NCI-H1694 (cell line): ENCODE data around the gene ARFGAP2.
"Not testable (repeated sequence)": the region's sequence is repeated elsewhere in the genome, so short reads cannot be mapped to it uniquely, and the experiment has no call there.

Experiments used
- DNase-seq: peaks from one replicate; lab custom pipeline; 2025; lab: John Stamatoyannopoulos, UW

Gene ARFGAP2

DNA sequence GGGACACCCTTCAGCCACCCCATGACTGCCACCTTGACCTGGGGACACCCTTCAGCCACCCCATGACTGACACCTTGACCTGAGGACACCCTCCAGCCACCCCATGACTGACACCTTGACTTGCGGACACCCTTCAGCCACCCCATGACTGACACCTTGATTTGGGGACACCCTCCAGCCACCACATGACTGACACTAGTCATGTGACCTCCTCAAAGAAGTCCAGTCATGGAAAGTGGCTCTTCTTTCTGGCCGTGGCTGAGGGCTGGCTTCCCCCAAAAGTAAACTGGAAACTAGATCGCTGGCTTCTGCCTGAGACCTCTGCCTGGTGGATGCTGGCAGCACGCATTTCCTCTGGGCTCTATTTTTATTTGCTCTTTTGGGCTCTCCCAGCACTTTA lies 28.4 kb downstream of the ARFGAP2 start:
- DNase-seq, result no peak

DNA sequence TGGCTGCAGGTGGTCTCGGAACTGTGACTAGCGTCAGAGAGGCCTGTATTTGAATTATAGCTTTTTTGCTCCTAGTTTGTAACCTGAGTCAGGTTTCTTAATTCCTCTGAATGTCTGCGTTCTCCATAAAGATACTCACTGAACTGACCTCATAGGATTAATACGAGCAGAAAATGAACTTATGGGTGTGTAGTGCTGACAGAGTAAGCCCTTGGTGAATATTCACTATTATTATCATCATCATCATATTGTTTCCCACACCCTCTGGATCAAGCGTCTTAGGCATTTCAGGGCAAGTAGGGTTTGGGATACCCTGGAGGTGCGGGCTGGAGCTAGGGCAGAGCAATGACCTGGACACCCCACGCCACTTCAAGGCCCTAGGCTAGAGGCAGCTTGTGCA lies 29.0 kb downstream of the ARFGAP2 start:
- DNase-seq, result no peak

DNA sequence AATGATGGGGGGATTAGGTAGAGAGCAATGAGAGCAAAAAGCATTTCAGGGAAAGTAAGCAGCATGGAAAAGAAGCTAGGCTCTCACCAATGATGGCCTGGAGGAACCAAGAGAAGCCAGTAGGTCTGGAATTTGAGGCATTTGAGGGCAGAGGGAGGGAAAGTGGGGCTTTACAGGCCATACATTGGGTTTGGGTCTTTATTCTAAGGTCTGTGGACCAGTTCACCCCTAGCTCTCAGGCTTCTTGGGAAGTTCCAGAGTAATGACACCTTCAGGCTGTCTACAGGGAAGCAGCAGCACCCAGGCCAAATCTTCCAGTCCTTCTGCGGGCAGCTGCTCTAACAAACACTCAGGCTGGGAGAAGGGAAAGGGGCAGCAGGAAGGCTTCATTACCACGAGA lies 29.4 kb downstream of the ARFGAP2 start:
- DNase-seq, result no peak

DNA sequence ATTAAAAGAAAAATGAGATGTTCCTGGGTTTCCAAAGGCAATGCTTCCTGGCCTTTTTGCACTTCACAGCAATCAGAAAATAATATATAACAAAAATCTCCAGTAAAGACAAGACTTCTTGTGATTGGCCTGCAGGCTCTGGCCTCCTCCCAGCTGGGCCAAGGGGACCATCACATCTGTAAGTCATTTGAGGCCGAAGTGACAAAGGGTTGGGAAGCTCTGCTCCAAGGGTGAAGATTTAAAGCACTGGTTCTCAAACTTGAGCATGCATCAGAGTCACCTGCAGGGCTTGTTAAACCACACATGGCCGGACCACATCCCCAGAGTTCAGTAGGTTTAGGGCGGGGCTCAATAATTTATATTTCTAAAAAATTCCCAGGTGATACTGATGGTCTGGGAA lies 32.1 kb downstream of the ARFGAP2 start:
- no peak for DNase-seq

DNA sequence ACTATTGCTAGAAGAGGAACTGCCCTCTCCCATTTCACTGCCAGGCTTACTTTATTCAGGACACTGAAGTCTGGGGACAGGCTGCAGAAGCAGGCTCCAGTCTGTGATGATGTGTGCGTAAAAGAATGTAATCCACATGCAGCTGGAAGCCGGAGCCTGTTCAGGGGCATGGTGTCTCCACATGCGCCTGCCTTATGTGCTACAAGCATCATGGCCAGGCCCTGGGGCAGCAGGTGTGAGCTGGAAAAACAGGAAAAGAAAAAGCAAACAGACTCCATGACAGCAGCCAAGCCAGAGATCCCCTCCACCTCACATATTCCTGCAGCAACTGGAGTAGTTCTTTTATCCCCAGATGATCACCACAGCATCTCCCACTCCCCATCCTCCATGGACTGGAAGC lies 33.4 kb downstream of the ARFGAP2 start:
- DNase-seq, result peak; percentile 42

DNA sequence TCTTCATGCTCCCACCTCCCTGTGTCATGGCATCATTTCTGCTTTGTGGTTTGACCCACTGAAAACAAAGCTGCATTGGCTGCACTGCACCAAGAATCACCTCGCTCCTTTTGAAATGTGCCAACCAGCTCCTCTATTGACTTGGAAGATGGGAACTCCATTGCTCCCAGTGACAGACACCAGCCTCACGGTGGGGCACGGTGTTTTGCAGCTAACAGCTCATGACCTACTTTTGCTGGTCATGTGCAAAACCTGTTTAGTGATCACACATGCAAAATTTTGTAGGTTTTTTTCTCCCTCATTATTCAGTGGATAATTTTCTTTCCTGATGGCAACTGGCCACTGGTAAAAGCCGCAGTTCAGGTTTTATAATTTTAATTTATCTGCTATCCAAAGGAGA lies 36.8 kb downstream of the ARFGAP2 start:
- no peak for DNase-seq

DNA sequence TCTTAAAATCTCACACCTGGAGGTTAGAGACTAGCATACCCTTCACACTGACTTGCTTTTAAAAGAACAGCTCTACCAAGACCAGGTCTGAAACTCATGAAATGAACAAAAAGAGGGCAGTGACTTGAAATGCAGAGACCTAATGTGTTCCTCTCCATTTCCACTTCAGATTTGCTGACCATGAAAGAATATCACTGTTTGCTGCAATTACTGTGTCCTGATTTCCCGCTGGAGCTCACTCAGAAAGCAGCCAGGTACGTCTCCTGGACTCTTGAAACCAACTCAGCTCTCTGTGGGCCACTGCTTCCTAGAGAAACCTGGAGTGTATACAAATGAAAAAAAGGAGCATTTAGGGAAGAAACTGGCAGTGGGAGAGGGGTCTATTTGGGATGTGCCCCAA lies 39.2 kb downstream of the ARFGAP2 start:
- no peak for DNase-seq

DNA sequence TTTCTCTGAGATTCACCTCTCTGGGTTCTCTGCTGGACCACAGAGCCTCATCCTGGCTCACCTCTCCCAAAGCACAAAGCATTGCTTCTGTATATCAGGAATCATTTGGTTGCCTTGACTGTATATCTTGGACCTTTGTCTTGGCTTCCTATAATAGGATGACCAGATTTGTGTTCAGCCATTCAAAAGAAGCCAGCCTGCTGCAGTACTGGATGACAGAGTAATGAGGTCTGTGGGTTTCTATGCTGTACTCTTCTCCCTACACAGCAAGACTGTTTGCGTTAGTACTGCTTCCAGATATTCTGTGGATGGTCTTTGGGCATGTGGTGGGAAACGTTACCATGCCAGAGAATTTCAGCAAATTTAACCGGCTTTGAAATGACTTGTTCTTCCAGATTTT lies 39.8 kb downstream of the ARFGAP2 start:
- no peak for DNase-seq

DNA sequence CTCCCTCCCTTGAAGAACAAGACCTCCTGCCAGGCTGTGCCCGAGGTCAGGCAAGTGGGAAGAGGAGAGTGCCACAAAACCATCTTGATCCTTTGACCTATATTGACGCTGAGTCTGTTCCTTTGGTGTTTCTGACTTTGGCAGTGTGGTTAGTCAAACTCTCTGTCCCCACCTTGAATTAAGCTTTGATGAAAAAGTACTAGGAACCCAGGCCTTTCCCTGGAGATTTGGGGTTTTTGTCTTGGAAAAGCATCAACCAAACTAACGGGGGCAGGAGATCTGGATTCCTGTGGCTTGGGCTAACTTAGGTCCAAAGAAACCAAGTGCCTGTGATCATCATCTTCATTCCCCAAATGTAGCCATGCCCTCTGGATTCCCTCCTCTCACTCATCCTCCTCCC lies 40.4 kb downstream of the ARFGAP2 start:
- DNase-seq, result no peak

DNA sequence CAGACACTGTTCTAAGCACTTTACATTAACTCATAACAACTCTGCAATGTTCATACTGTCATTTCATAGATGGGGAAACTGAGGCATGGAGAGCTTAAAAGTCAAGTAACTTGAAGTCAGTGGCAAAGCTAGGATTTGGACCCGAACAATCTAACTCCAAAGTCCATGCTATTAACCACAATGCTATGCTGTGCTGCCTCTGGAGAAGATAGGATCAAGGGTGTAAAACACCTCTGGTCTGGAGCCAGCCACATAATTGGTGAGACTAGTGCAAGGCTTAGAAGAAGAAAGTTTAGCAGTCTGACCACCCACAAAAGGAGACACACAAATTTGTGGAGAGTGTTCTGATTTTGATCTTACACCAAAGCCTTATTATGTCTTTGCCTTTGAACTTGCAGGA lies 43.7 kb downstream of the ARFGAP2 start:
- DNase-seq, result no peak

DNA sequence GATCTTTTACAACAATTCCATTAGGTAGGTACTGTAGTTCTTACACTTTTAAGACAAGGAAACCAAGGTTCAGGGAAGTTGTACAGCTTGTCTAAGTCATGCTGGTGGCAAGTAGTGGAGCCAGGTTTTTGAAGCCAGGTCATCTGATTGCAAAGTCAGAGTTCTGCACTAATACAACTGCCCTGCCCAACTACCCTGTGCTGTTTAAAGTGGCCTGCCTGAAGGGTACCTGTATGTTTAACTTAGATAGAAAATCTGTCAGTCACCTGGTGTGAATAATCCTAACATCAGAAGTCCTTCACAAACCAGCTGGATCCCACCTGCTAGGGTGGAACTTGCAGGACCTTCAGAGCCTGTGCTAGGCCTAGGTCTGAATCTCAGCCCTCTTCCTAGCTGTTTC lies 44.2 kb downstream of the ARFGAP2 start:
- DNase-seq, result no peak

DNA sequence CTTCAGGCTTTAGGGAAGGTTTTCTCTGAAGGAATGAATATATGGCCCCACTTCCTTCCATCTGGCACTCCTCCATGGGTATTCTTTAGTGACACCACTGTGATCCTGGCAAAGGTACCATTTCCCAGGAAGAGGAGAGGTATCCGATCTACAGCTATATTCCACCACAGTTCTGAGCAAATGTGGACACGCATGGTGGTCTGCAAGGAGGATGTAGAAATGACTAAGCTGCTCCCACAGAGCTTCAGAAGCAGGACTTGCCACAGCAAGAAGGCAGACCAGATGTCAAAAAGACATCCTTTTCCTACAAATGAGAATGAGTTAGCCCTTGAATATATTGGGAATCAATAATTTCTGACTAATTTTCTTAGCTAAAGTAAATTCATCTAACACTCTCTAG lies 45.5 kb downstream of the ARFGAP2 start:
- DNase-seq, result no peak

DNA sequence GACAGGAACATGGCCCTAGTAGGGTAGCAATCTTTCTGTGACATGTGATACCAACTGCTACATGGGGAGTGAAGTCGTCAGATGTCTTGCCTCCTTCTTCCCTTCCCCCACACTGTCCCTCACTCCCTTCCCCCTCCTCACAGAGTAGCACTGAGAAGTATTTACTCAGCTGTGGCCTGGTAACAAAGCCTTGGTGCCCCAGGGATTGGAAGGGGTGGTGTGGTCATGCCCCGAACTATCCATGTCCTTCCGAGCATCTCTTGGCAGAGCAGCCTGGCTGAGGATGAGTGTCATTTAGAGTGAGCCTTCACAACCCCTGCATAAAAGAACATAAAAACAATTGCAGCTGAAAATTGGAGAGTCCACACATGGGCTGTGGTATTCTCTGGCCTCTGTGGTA lies 46.1 kb downstream of the ARFGAP2 start:
- DNase-seq, result no peak

DNA sequence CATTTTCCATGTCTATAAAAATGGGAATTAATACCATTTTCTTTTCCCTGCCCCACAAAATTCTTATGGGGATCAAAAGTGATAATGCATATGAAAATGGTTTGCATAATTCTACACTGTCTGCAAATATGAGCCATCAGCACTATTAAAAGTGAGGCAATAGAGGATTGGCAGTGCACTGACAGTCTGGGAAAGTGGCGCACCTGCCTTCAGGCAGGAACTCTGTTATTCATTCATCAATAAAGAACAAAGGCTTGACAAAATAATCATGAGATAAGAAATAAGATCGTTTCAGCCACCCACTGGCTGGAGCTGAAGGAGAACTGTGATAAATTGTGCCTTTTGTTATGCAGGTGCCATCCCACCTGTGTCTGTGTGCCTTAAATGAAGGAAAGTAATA lies 49.5 kb downstream of the ARFGAP2 start:
- no peak for DNase-seq

DNA sequence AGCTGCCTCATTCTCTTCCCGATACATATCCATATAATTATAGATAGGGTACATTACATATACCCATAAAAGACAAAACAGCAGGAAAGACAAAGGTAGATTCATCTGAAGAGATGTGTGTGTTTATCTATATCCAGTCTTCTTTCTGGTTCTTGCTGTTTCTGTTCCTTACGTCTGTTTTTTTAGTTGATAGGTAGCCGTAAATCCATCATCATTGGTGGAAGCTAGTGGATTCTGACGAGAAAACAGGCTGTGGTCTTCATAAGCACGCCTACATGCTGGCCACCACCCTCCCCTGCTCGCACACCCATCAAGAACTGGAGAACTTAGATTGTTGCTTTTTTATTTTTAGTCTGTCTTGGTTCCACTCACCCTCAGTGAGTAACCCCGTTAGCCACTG lies 51.6 kb downstream of the ARFGAP2 start:
- no peak for DNase-seq

DNA sequence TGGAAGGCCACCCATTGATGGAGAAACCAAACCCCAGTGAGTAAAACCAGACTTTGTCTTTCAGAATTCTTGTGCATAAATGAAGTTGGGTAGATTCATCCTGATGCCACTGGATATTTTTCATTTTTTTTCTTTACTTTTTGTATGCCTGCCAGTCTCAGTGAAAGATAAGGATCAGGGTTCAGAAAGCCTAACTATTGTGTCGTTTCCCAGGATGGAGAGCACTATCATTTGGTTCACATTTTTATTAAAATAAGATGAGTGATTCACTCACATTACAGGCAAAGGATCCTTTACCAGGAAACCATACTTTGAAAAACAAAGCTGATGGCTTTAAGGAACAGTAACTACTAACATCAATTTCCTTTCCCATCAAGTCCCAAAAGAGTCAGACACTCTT lies 52.0 kb downstream of the ARFGAP2 start:
- DNase-seq, result no peak

DNA sequence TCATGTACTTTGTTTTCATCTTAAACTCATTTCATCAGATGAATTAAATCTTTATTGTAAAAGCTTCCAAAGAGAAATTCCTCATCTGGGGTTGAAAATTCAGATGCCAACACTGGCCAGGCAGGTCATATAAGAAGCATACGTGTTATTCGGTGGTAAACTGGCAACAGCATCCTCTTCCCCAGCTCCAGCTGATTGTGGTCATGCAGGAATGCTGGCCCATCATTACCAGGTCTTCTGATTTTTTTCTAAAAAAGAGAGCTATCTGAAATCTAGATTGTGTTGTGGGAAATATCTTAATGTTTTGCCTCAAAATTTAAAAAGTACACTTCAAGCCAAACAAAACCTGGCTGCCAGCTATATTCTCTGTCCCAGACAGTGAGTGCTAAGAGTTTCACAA lies 53.6 kb downstream of the ARFGAP2 start:
- no peak for DNase-seq

DNA sequence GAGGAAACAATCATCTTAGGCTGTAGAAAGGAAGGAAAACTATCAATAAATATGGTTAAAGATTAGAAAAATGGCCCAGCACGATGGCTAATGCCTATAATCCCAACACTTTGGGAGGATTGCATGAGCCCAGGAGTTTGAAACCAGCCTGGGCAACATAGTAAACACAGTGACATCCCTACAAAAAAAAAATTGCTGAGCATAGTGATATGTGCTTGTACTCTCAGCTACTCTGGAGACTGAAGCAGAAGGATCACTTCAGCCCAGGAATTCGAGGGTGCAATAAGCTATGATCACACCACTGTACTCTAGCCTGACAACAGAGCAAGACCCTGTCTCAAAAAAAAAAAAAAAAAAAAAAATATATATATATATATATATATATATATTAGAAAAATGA lies 54.9 kb downstream of the ARFGAP2 start:
- no peak for DNase-seq

DNA sequence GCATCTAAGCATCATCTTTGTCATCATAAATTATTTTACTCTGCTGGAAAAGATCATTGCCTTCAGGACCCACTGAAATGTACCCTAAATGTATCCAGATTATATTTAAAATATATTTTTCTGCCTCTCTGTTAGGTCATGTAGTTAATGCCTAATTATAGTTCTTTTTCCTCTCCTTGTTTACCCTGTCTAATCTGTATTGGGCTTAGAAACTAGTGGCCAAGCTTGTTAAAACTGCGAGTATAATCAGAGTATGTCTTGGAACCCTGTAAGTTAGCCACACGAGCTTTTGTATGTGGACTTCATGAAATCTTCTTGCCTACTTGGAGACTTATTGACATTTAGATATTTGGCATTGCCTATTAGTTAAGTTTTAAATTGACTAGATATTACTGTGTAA lies 55.6 kb downstream of the ARFGAP2 start:
- DNase-seq, result no peak

DNA sequence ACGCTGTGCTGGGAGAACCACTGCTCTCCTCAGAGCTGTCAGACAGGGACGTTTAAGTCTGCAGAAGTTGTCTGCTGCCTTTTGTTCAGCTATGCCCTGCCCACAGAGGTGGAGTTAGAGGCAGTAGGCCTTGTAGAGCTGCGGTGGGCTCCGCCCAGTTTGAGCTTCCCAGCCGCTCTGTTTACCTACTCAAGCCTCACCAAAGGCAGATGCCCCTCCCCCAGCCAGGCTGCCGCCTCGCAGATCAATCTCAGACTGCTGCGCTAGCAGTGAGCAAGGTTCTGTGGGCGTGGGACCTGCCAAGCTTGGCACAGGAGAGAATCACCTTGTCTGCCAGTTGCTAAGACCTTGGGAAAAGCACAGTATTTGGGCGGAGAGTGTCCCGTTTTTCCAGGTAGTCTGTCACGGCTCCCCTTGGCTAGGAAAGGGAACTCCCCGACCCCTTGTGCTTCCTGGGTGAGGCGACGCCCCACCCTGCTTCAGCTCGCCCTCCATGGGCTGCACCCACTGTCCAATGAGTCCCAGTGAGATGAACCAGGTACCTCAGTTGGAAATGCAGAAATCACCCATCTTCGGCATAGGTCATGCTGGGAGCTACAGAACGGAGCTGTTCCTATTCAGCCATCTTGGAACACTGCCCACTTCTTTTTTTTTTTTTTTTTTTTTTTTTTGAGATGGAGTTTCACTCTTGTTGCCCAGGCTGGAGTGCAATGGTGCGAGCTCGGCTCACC lies 57.6 kb downstream of the ARFGAP2 start:
- DNase-seq, result not testable (repeated sequence)
